Stomach (tissue), 4 donors: ENCODE results near the gene SSH2.

Experiments used
- CTCF ChIP-seq, 7 experiments: fragments of 450-650 bp in 4 of 7; fragments of 200-600 bp in 3 of 7; sonication (generic) in 3 of 7; IDR thresholded peaks; one replicate each; pipeline ENCODE4 v1.5.1; 2016 to 2019; ENCODE audit warnings: antibody characterized with exemption in 7 of 7, control low read depth in 2 of 7, mild to moderate bottlenecking in 1 of 7
- POLR2AphosphoS5 ChIP-seq, 3 donors: sonication (generic); formaldehyde crosslinking; IDR thresholded peaks; one replicate each; pipeline ENCODE4 v1.6.1; 2016; ENCODE audit warnings: antibody characterized with exemption in 3 of 3

GRCh38 chr17:29640413-29640812 lies 289.6 kb downstream of the SSH2 start:
- no peak for TF ChIP-seq CTCF (IDR thresholded peaks at IDR 0.05)
- TF ChIP-seq POLR2AphosphoS5 (IDR thresholded peaks at IDR 0.05), result no peak
